K562 (cell line): ENCODE measurements around the gene ANKRD44. TPM values are rescaled to one million over a fixed set of nuclear protein-coding genes. Genes with fewer than 3 reads are reported as not detected.

Experiments
- ATAC-seq: fragments of 200-7000 bp; cut with Tn5 transposase; 3 replicates; pipeline ENCODE4 v1.9.1; 2020; ENCODE audit warnings: moderate library complexity
- BruUV-seq: library from RNA; stranded (reverse); fragments of 400-500 nt; replicated peaks from 2 replicates; lab custom pipeline; 2021; lab: Mats Ljungman, UMichigan
- CTCF ChIA-PET: fragments of 300-600 bp; formaldehyde crosslinking; extraction: SDS; loops from one replicate; lab custom pipeline; 2021; ENCODE audit warnings: low intra/inter-chr PET ratio; lab: Yijun Ruan, JAX
- POLR2A ChIA-PET: fragments of 300-600, 350-650 bp; sonication (Branson Sonifier 250); formaldehyde crosslinking; extraction: SDS; loops from one replicate; lab custom pipeline; 2021; ENCODE audit warnings: antibody characterized with exemption, inconsistent platforms; lab: Yijun Ruan, JAX
- DNase-seq, 4 experiments: peaks; one replicate each; pipeline versions ENCODE4 v3.0.0 to v3.0.0-alpha.2; 2011 to 2018; ENCODE audit warnings: low spot score in 3 of 4, mixed read lengths in 3 of 4; ENCODE audit errors: extremely low read depth in 1 of 4
- FAIRE-seq: peaks from 2 replicates; lab custom pipeline; 2011; peaks lifted over from hg19 to GRCh38; lab: Jason Lieb, UNC
- H2AFZ ChIP-seq: 2 replicates; pipeline ENCODE4 v1.6.0; 2011; ENCODE audit warnings: low read depth, low read length, control low read depth, inconsistent platforms
- H3K27ac ChIP-seq: fragments of 200-600 bp; 3 replicates; pipeline ENCODE4 v1.8.0; 2011; ENCODE audit warnings: low read depth, mild to moderate bottlenecking, control low read depth, inconsistent platforms, low read length, moderate library complexity, mixed read lengths; ENCODE audit errors: extremely low read depth
- H3K27me3 ChIP-seq, 2 experiments: fragments of 300-600 bp in 1 of 2; 2 replicates in 1 of 2; 3 replicates in 1 of 2; pipeline versions ENCODE4 v1.6.0 to v1.8.0; 2011; ENCODE audit warnings: inconsistent platforms in 2 of 2, low read length in 2 of 2, mild to moderate bottlenecking in 1 of 2, mixed read lengths in 1 of 2, moderate library complexity in 1 of 2; ENCODE audit not compliant: control insufficient read depth in 2 of 2, insufficient read depth in 2 of 2
- H3K36me3 ChIP-seq: fragments of 300-600 bp; 3 replicates; pipeline ENCODE4 v1.8.0; 2011; ENCODE audit warnings: mild to moderate bottlenecking, low read length, inconsistent platforms; ENCODE audit not compliant: control insufficient read depth, insufficient read depth
- H3K4me1 ChIP-seq, 2 experiments: fragments of 200-600 bp in 1 of 2; replicated peaks in 1 of 2; 2 replicates in 1 of 2; 3 replicates in 1 of 2; pipeline versions ENCODE4 v1.5.1 to v1.8.0; 2011; ENCODE audit warnings: inconsistent platforms in 2 of 2, low read length in 2 of 2, mild to moderate bottlenecking in 1 of 2, mixed read lengths in 1 of 2, moderate library complexity in 1 of 2; ENCODE audit not compliant: control insufficient read depth in 2 of 2, insufficient read depth in 2 of 2
- H3K4me2 ChIP-seq: 2 replicates; pipeline ENCODE4 v1.6.1; 2011; ENCODE audit warnings: low read length, control low read depth, inconsistent platforms, mixed read lengths; ENCODE audit not compliant: insufficient read depth
- H3K4me3 ChIP-seq: fragments of 200-600 bp; sonication (generic), shearing (Covaris generic); 2 replicates; pipeline ENCODE4 v1.5.1; 2016; ENCODE audit warnings: control low read depth, inconsistent platforms
- H3K79me2 ChIP-seq: fragments of 200-600 bp; 3 replicates; pipeline ENCODE4 v1.8.0; 2011; ENCODE audit warnings: low read length, inconsistent platforms; ENCODE audit not compliant: control insufficient read depth, insufficient read depth
- H3K9ac ChIP-seq, 2 experiments: 2 replicates each; pipeline versions ENCODE4 v1.6.0 to v1.6.1; 2011; ENCODE audit warnings: low read depth in 2 of 2, low read length in 2 of 2, control low read depth in 1 of 2, inconsistent platforms in 1 of 2, mild to moderate bottlenecking in 1 of 2, mixed read lengths in 1 of 2; ENCODE audit not compliant: insufficient read depth in 1 of 2
- H3K9me1 ChIP-seq: one replicate; pipeline ENCODE4 v1.6.0; 2011; ENCODE audit warnings: inconsistent platforms, mild to moderate bottlenecking, low read length, moderate library complexity; ENCODE audit not compliant: control insufficient read depth, insufficient read depth
- H3K9me3 ChIP-seq: replicated peaks from 2 replicates; pipeline ENCODE4 v1.5.1; 2011; ENCODE audit warnings: low read depth, low read length, inconsistent platforms; ENCODE audit not compliant: control insufficient read depth, insufficient read depth
- H4K20me1 ChIP-seq: replicated peaks from 2 replicates; pipeline ENCODE4 v1.6.1; 2011; ENCODE audit warnings: low read length, inconsistent platforms, mixed read lengths; ENCODE audit not compliant: control insufficient read depth, insufficient read depth
- ARHGAP35 ChIP-seq: fragments of 450-650 bp; IDR thresholded peaks from 2 replicates; pipeline ENCODE4 v1.6.1; 2018; ENCODE audit not compliant: partially characterized antibody
- EP300 ChIP-seq: IDR thresholded peaks from 2 replicates; pipeline ENCODE4 v1.6.1; 2012; ENCODE audit warnings: low read length, improper control_type of control experiment
- HMG20A ChIP-seq: fragments of 450-650 bp; formaldehyde crosslinking; conservative IDR thresholded peaks from 2 replicates; pipeline ENCODE4 v1.4.0; 2020; ENCODE audit warnings: mild to moderate bottlenecking, mixed read lengths
- NFIC ChIP-seq: fragments of 450-650 bp; IDR thresholded peaks from 2 replicates; pipeline ENCODE4 v1.6.1; 2017; ENCODE audit warnings: mild to moderate bottlenecking, inconsistent platforms
- NFRKB ChIP-seq: fragments of 450-650 bp; IDR thresholded peaks from 2 replicates; pipeline ENCODE4 v1.6.1; 2016; ENCODE audit warnings: low read depth
- SREBF1 ChIP-seq: fragments of 150-350 bp; IDR thresholded peaks from 2 replicates; pipeline ENCODE4 v1.6.1; 2014; ENCODE audit warnings: antibody characterized with exemption, low read depth, low read length, borderline replicate concordance
- SRSF9 ChIP-seq: fragments of 200-400 bp; formaldehyde crosslinking; IDR thresholded peaks from 2 replicates; pipeline ENCODE4 v1.6.1; 2017; ENCODE audit warnings: low read depth, low read length, borderline replicate concordance
- TFAM ChIP-seq: fragments of 250-450 bp; sonication (Bioruptor Pico); conservative IDR thresholded peaks from 2 replicates; pipeline ENCODE4 v1.5.0; 2021; ENCODE audit warnings: mild to moderate bottlenecking, moderate library complexity
- ZFP36 ChIP-seq: fragments of 150-350 bp; IDR thresholded peaks from 2 replicates; pipeline ENCODE4 v1.6.1; 2018; ENCODE audit warnings: low read length, low read depth; ENCODE audit not compliant: partially characterized antibody
- ZNF384 ChIP-seq: IDR thresholded peaks from 2 replicates; pipeline ENCODE4 v1.6.1; 2012; ENCODE audit warnings: low read depth, low read length, improper control_type of control experiment
- WGBS: fragments of 100-300 bp; shearing (Covaris generic); methylation state at CpG from one replicate; pipeline ENCODE4 v1.1.6; 2016; ENCODE audit warnings: low coverage, mixed read lengths; ENCODE audit not compliant: insufficient coverage; ENCODE audit errors: missing lambda C conversion rate; 5-methylcytosine and 5-hydroxymethylcytosine counted together
- in situ Hi-C: fragments of 300-500 bp; cut with MboI; formaldehyde crosslinking; loops from 4 replicates; pipeline ENCODE4 v1.15.0; 2018; ENCODE audit warnings: inconsistent platforms, mixed read lengths
- intact Hi-C: fragments of 100-400 bp; cut with micrococcal nuclease; formaldehyde crosslinking; loops from 2 replicates; pipeline ENCODE4 v1.14.2; 2022
- polyA plus RNA-seq, 8 experiments: library from polyadenylated mRNA; depleted of rRNA in 4 of 8; stranded (reverse) in 5 of 8; unstranded in 3 of 8; fragments of >200 nt; fragmentation: Nextera tagmentation in 2 of 8; fragmentation: Illumina TruSeq in 1 of 8; extraction: Ambion mirVana in 2 of 8; extraction: Trizol in 1 of 8; gene quantifications; 2 replicates each; pipeline versions ENCODE4 v1.2.1 to v1.2.3, GENCODE V29; 2011 to 2014; ENCODE audit warnings: inconsistent platforms in 1 of 8, missing spikeins in 1 of 8
- total RNA-seq, 7 experiments: library from RNA; depleted of rRNA in 6 of 7; stranded (reverse); fragments of >200 nt in 6 of 7; fragmentation: Illumina TruSeq in 2 of 7; extraction: Trizol in 2 of 7; gene quantifications; 2 replicates each; pipeline versions ENCODE4 v1.2.1 to v1.2.3, GENCODE V29; 2011 to 2021; ENCODE audit warnings: low replicate concordance in 1 of 7

ANKRD44 gene
- total and polyA plus RNA-seq, 9 of the 15 experiments (the other 6 are each of a cell fraction or from before 2014, with no cell fraction given), result 0.03 to 0.64 (median 0.07) TPM; not detected in 3

GRCh38 chr2:197157879-197158537 lies 152.6 kb downstream of the ANKRD44 start:
- DNase-seq (no peak), ATAC-seq (no peak), FAIRE-seq (no peak)
- Histone ChIP-seq H3K9me1 (no peaks in the 10 kb centered on the region), H2AFZ (no peak overlapping the region), H3K36me3 (no peaks in the 10 kb centered on the region), H3K27me3 (peaks cover 0 to under 1% of the 10 kb centered on the region in 2 experiments; a peak in 2 of 5 replicates), H3K4me3 (no peak overlapping the region), H3K9me3 (no peaks in the 10 kb centered on the region), H3K4me2 (no peak overlapping the region), H3K9ac (no peak overlapping the region), H4K20me1 (no peaks in the 10 kb centered on the region), H3K79me2 (no peaks in the 10 kb centered on the region), H3K4me1 (no peaks in the 10 kb centered on the region; a peak in 1 of 5 replicates), H3K27ac (no peak overlapping the region)
- TF ChIP-seq ARHGAP35, result no peak
- no peak for TF ChIP-seq SREBF1
- TF ChIP-seq NFRKB, result no peak
- TF ChIP-seq ZNF384, result no peak
- TF ChIP-seq NFIC, result no peak
- TF ChIP-seq TFAM, result no peak
- no peak for TF ChIP-seq EP300
- TF ChIP-seq HMG20A (CRISPR knock-in tag), result no peak
- no peak for TF ChIP-seq SRSF9
- TF ChIP-seq ZFP36, result no peak
- BruUV-seq, result no TSS peak
- in situ Hi-C loops (no loop called here), intact Hi-C loops (no loop called here)
- ChIA-PET CTCF (no interaction called here), POLR2A (no interaction called here)
- 0% methylated on average over 9 of the region's 9 CpGs for WGBS
